Left ventricle myocardium inferior (tissue), 1 donor: ENCODE results near the gene TRIM15. TPM values are rescaled to one million over a fixed set of nuclear protein-coding genes. Genes with fewer than 3 reads are reported as not detected.
"Not testable (repeated sequence)": the region's sequence is repeated elsewhere in the genome, so short reads cannot be mapped to it uniquely, and the experiment has no call there.

Experiments
- DNase-seq: peaks from one replicate; pipeline ENCODE4 v3.0.0-alpha.2; 2020
- H3K27ac ChIP-seq: fragments of 200-600 bp; replicated peaks from 2 replicates; pipeline ENCODE4 v1.8.0; 2021
- H3K27me3 ChIP-seq: fragments of 200-600 bp; 2 replicates; pipeline ENCODE4 v1.8.0; 2021; ENCODE audit warnings: low read depth
- H3K36me3 ChIP-seq: fragments of 200-600 bp; 2 replicates; pipeline ENCODE4 v1.8.0; 2021
- H3K4me1 ChIP-seq: fragments of 200-600 bp; 2 replicates; pipeline ENCODE4 v1.8.0; 2021
- H3K4me3 ChIP-seq: fragments of 200-600 bp; 2 replicates; pipeline ENCODE4 v1.8.0; 2021; ENCODE audit warnings: mild to moderate bottlenecking, moderate library complexity
- H3K9me3 ChIP-seq: fragments of 200-600 bp; replicated peaks from 2 replicates; pipeline ENCODE4 v1.8.0; 2021
- CTCF ChIP-seq: fragments of 200-600 bp; IDR thresholded peaks from 2 replicates; pipeline ENCODE4 v1.8.0; 2021; ENCODE audit warnings: antibody characterized with exemption, mild to moderate bottlenecking, borderline replicate concordance
- intact Hi-C: fragments of 100-400 bp; cut with micrococcal nuclease; formaldehyde crosslinking; loops from one replicate; pipeline ENCODE4 v1.11.0; 2022
- total RNA-seq: library from RNA; stranded (reverse); fragmentation: NEBNext Ultra II Directional; extraction: Animal tissue kit (Norgen Biotek cat#: 25700); gene quantifications from one replicate; pipeline ENCODE4 v1.2.1, GENCODE V29; 2021
- donor health status: DM: no; HTN: yes; CAD: no; lungs with severe emphysema.

The TRIM15 gene
- total RNA-seq, 1 donor from 2014 or later: not detected

GRCh38 chr6:30162265-30163089 lies 869 bp upstream of the TRIM15 start:
- peaks cover 56% of the 10 kb centered on the region for H3K27me3 ChIP-seq
- intact Hi-C loops: no loop called here
- H3K27ac ChIP-seq: no peak overlapping the region
- H3K4me3 ChIP-seq: no peak overlapping the region
- DNase-seq: no peak
- peaks cover 3% of the 10 kb centered on the region for H3K4me1 ChIP-seq
- TF ChIP-seq CTCF: no peak
- no peaks in the 10 kb centered on the region for H3K36me3 ChIP-seq
- H3K9me3 ChIP-seq: no peaks in the 10 kb centered on the region

- Histone ChIP-seq H3K27me3 (peaks cover 63% of the 10 kb centered on the region), H3K9me3 (no peaks in the 10 kb centered on the region), H3K27ac (no peak overlapping the region), H3K36me3 (no peaks in the 10 kb centered on the region), H3K4me1 (no peaks in the 10 kb centered on the region), H3K4me3 (no peak overlapping the region)
- no peak for DNase-seq
- intact Hi-C loops: no loop called here
- no peak for TF ChIP-seq CTCF
Observed at GRCh38 chr6:30163918-30164654, 740 bp downstream of the TRIM15 start.

GRCh38 chr6:30164714-30165113 lies 1.4 kb downstream of the TRIM15 start:
- intact Hi-C loops: no loop called here
- H3K27ac ChIP-seq: no peak overlapping the region
- no peak overlapping the region for H3K4me3 ChIP-seq
- no peaks in the 10 kb centered on the region for H3K4me1 ChIP-seq
- H3K9me3 ChIP-seq: no peaks in the 10 kb centered on the region
- TF ChIP-seq CTCF: no peak
- peaks cover 65% of the 10 kb centered on the region for H3K27me3 ChIP-seq
- no peaks in the 10 kb centered on the region for H3K36me3 ChIP-seq
- no peak for DNase-seq

GRCh38 chr6:30165238-30165637 lies 1.9 kb downstream of the TRIM15 start:
- H3K4me1 ChIP-seq, H3K9me3 ChIP-seq, DNase-seq, H3K4me3 ChIP-seq, H3K36me3 ChIP-seq, H3K27ac ChIP-seq, intact Hi-C loops: not testable (repeated sequence)
- H3K27me3 ChIP-seq: peaks cover 68% of the 10 kb centered on the region

- Histone ChIP-seq H3K4me3 (no peak overlapping the region), H3K27me3 (peaks cover 87% of the 10 kb centered on the region), H3K9me3 (no peaks in the 10 kb centered on the region), H3K36me3 (no peaks in the 10 kb centered on the region), H3K27ac (no peak overlapping the region), H3K4me1 (peaks cover 7% of the 10 kb centered on the region)
- intact Hi-C loops: no loop called here
- no peak for DNase-seq
- no peak for TF ChIP-seq CTCF
Observed at GRCh38 chr6:30167101-30167500, 3.8 kb downstream of the TRIM15 start.

- Histone ChIP-seq H3K4me3 (no peak overlapping the region), H3K4me1 (peaks cover 11% of the 10 kb centered on the region), H3K27me3 (peaks cover 95% of the 10 kb centered on the region), H3K9me3 (no peaks in the 10 kb centered on the region), H3K36me3 (no peaks in the 10 kb centered on the region), H3K27ac (no peak overlapping the region)
- TF ChIP-seq CTCF: no peak
- intact Hi-C loops: no loop called here
- DNase-seq: no peak
Observed at GRCh38 chr6:30168741-30169140, 5.4 kb downstream of the TRIM15 start.
